Lung microvascular endothelial cell (primary cell): ENCODE results near the gene SLC4A4. TPM values are rescaled to one million over a fixed set of nuclear protein-coding genes. Genes with fewer than 3 reads are reported as not detected.

Experiments
- DNase-seq, 2 donors: peaks; one replicate each; pipeline versions ENCODE4 v3.0.0 to v3.0.0-alpha.2; 2010; ENCODE audit warnings: low read depth in 2 of 2
- total RNA-seq: library from RNA; depleted of rRNA; stranded (reverse); fragments of >200 nt; gene quantifications from 2 replicates; pipeline ENCODE4 v1.2.1, GENCODE V29; 2014

SLC4A4 gene
- total RNA-seq, 1 donor from 2014 or later: not detected

GRCh38 chr4:71537551-71538065 lies 198.8 kb downstream of the SLC4A4 start:
- DNase-seq: no peak

- DNase-seq: no peak
Observed at GRCh38 chr4:71538528-71538927, 199.7 kb downstream of the SLC4A4 start.

GRCh38 chr4:71540749-71541269 lies 202.0 kb downstream of the SLC4A4 start:
- DNase-seq: no peak

GRCh38 chr4:71541541-71541940 lies 202.7 kb downstream of the SLC4A4 start:
- no peak for DNase-seq

- no peak for DNase-seq
Observed at GRCh38 chr4:71545168-71545567, 206.3 kb downstream of the SLC4A4 start.

- no peak for DNase-seq
Observed at GRCh38 chr4:71549516-71550160, 210.8 kb downstream of the SLC4A4 start.

GRCh38 chr4:71550220-71551165 lies 211.7 kb downstream of the SLC4A4 start:
- DNase-seq: no peak

- peak; percentile 0 to 20 for DNase-seq
Observed at GRCh38 chr4:71553605-71554004, 214.8 kb downstream of the SLC4A4 start.

GRCh38 chr4:71554025-71554424 lies 215.2 kb downstream of the SLC4A4 start:
- DNase-seq: no peak

- no peak for DNase-seq
Observed at GRCh38 chr4:71558248-71558647, 219.4 kb downstream of the SLC4A4 start.

GRCh38 chr4:71559957-71560571 lies 221.2 kb downstream of the SLC4A4 start:
- DNase-seq: peak in 1 of 2 donors; percentile 9

GRCh38 chr4:71564775-71565174 lies 226.0 kb downstream of the SLC4A4 start:
- no peak for DNase-seq

GRCh38 chr4:71566856-71567255 lies 228.0 kb downstream of the SLC4A4 start:
- DNase-seq: no peak

GRCh38 chr4:71568131-71568530 lies 229.3 kb downstream of the SLC4A4 start:
- no peak for DNase-seq

GRCh38 chr4:71570492-71570891 lies 231.7 kb downstream of the SLC4A4 start:
- DNase-seq: no peak

- no peak for DNase-seq
Observed at GRCh38 chr4:71571346-71571745, 232.5 kb downstream of the SLC4A4 start.

GRCh38 chr4:71583971-71584370 lies 245.2 kb downstream of the SLC4A4 start:
- no peak for DNase-seq

GRCh38 chr4:71584585-71584984 lies 245.8 kb downstream of the SLC4A4 start:
- no peak for DNase-seq

- DNase-seq: no peak
Observed at GRCh38 chr4:71586087-71586763, 247.4 kb downstream of the SLC4A4 start.

GRCh38 chr4:71587995-71588394 lies 249.2 kb downstream of the SLC4A4 start:
- DNase-seq: no peak

- no peak for DNase-seq
Observed at GRCh38 chr4:71592793-71593192, 254.0 kb downstream of the SLC4A4 start.
